Fibroblast of lung (primary cell): ENCODE measurements around the gene PDE3A. TPM values are rescaled to one million over a fixed set of nuclear protein-coding genes. Genes with fewer than 3 reads are reported as not detected.

Experiments used
- DNase-seq, 2 donors: peaks; one replicate each; pipeline versions ENCODE4 v3.0.0 to v3.0.0-alpha.2; 2010; ENCODE audit warnings: low read depth in 2 of 2
- H2AFZ ChIP-seq: 2 replicates; pipeline ENCODE4 v1.5.1; 2012; ENCODE audit warnings: low read length, control low read depth, inconsistent platforms
- H3K27ac ChIP-seq: 2 replicates; pipeline ENCODE4 v1.5.1; 2011; ENCODE audit warnings: low read length, control low read depth; ENCODE audit not compliant: insufficient read depth
- H3K27me3 ChIP-seq: 2 replicates; pipeline ENCODE4 v1.5.1; 2011; ENCODE audit warnings: mild to moderate bottlenecking, low read length; ENCODE audit not compliant: control insufficient read depth, insufficient read depth
- H3K36me3 ChIP-seq: 2 replicates; pipeline ENCODE4 v1.5.1; 2011; ENCODE audit warnings: low read length; ENCODE audit not compliant: control insufficient read depth, insufficient read depth
- H3K4me1 ChIP-seq: 2 replicates; pipeline ENCODE4 v1.5.1; 2011; ENCODE audit warnings: low read length; ENCODE audit not compliant: control insufficient read depth, insufficient read depth; ENCODE audit errors: extremely low read depth
- H3K4me2 ChIP-seq: 2 replicates; pipeline ENCODE4 v1.5.1; 2011; ENCODE audit warnings: low read length, control low read depth; ENCODE audit not compliant: insufficient read depth; ENCODE audit errors: extremely low read depth
- H3K4me3 ChIP-seq, 4 experiments: fragments of 200-600 bp in 1 of 4; sonication (generic) in 1 of 4; replicated peaks in 1 of 4; 2 replicates each; pipeline ENCODE4 v1.5.1; 2011 to 2016; ENCODE audit warnings: low read length in 4 of 4, low read depth in 3 of 4, mild to moderate bottlenecking in 3 of 4, control low read depth in 2 of 4, inconsistent platforms in 1 of 4, mixed read lengths in 1 of 4; ENCODE audit not compliant: insufficient read depth in 1 of 4; ENCODE audit errors: control extremely low read depth in 1 of 4
- H3K79me2 ChIP-seq: 2 replicates; pipeline ENCODE4 v1.5.1; 2012; ENCODE audit warnings: mild to moderate bottlenecking, low read length, inconsistent platforms; ENCODE audit not compliant: control insufficient read depth, insufficient read depth
- H3K9ac ChIP-seq: 2 replicates; pipeline ENCODE4 v1.5.1; 2011; ENCODE audit warnings: mild to moderate bottlenecking, low read length, control low read depth; ENCODE audit not compliant: insufficient read depth
- H3K9me3 ChIP-seq: 2 replicates; pipeline ENCODE4 v1.5.1; 2012; ENCODE audit warnings: low read depth, low read length; ENCODE audit not compliant: control insufficient read depth, insufficient read depth
- H4K20me1 ChIP-seq: 2 replicates; pipeline ENCODE4 v1.5.1; 2011; ENCODE audit warnings: low read length; ENCODE audit not compliant: control insufficient read depth, insufficient read depth; ENCODE audit errors: extremely low read depth
- CTCF ChIP-seq, 2 donors: IDR thresholded peaks in 1 of 2; conservative IDR thresholded peaks in 1 of 2; 1 replicate in 1 of 2; 2 replicates in 1 of 2; pipeline ENCODE4 v1.5.1; 2011 to 2012; ENCODE audit warnings: low read length in 2 of 2, control low read depth in 1 of 2, inconsistent platforms in 1 of 2, low read depth in 1 of 2, mild to moderate bottlenecking in 1 of 2
- EZH2 ChIP-seq: IDR thresholded peaks from 2 replicates; pipeline ENCODE4 v1.5.1; 2012; ENCODE audit warnings: low read length, control low read depth, mild to moderate bottlenecking; ENCODE audit errors: missing control alignments
- polyA plus RNA-seq, 2 donors: library from polyadenylated mRNA; depleted of rRNA in 1 of 2; stranded (reverse) in 1 of 2; unstranded in 1 of 2; fragments of >200 nt; gene quantifications; 2 replicates each; pipeline ENCODE4 v1.2.1, GENCODE V29; 2011 to 2012; ENCODE audit warnings: missing spikeins in 1 of 2
- total RNA-seq: library from RNA; depleted of rRNA; stranded (reverse); fragments of >200 nt; gene quantifications from 2 replicates; pipeline ENCODE4 v1.2.1, GENCODE V29; 2014

PDE3A gene
- total and polyA plus RNA-seq, 2 donors (not counting 1 experiment from before 2014, with no cell fraction given): 0.17 to 2.7 TPM

GRCh38 chr12:20577054-20577453 is 208.7 kb downstream of the PDE3A start:
- H3K27me3 ChIP-seq: no peaks in the 10 kb centered on the region
- H3K4me3 ChIP-seq: no peak overlapping the region
- H3K4me1 ChIP-seq: no peaks in the 10 kb centered on the region
- no peaks in the 10 kb centered on the region for H3K79me2 ChIP-seq
- no peak for DNase-seq
- no peak for TF ChIP-seq EZH2
- TF ChIP-seq CTCF (conservative IDR thresholded peaks at IDR 0.05 in 1 of 2, IDR thresholded peaks at IDR 0.05 in 1 of 2; ENCODE audit: low read depth in 1 of 2, low read length in 2 of 2): no peak
- no peak overlapping the region for H3K4me2 ChIP-seq
- no peaks in the 10 kb centered on the region for H3K36me3 ChIP-seq
- H2AFZ ChIP-seq: no peak overlapping the region
- no peaks in the 10 kb centered on the region for H4K20me1 ChIP-seq
- H3K27ac ChIP-seq: no peak overlapping the region
- H3K9me3 ChIP-seq: no peaks in the 10 kb centered on the region
- no peak overlapping the region for H3K9ac ChIP-seq

DNA sequence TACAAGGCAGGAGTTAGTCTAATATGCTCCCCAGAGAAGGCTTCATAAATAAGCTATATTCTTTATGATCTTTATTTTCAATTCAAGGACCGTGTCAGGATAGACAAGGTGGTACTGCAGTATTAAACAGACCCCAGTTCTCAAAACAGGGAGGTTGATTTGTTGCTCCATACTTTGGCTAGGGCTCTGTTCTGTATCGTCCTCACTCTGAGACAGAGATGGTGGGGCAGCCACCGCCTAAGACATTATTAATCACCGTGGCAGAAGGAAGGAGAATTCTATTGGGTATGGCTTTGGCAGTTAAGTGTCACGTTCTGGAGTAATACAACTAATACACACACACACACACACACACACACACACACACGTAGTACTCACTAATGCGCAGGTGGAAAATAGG is 209.8 kb downstream of the PDE3A start:
- Histone ChIP-seq H3K79me2 (no peaks in the 10 kb centered on the region), H3K4me3 (no peak overlapping the region), H3K9ac (no peak overlapping the region), H3K36me3 (no peaks in the 10 kb centered on the region), H3K27me3 (no peaks in the 10 kb centered on the region), H4K20me1 (no peaks in the 10 kb centered on the region), H3K4me1 (no peaks in the 10 kb centered on the region), H2AFZ (no peak overlapping the region), H3K9me3 (no peaks in the 10 kb centered on the region), H3K4me2 (no peak overlapping the region), H3K27ac (no peak overlapping the region)
- no peak for TF ChIP-seq EZH2
- no peak for TF ChIP-seq CTCF (conservative IDR thresholded peaks at IDR 0.05 in 1 of 2, IDR thresholded peaks at IDR 0.05 in 1 of 2; ENCODE audit: low read depth in 1 of 2, low read length in 2 of 2)
- DNase-seq: no peak

DNA sequence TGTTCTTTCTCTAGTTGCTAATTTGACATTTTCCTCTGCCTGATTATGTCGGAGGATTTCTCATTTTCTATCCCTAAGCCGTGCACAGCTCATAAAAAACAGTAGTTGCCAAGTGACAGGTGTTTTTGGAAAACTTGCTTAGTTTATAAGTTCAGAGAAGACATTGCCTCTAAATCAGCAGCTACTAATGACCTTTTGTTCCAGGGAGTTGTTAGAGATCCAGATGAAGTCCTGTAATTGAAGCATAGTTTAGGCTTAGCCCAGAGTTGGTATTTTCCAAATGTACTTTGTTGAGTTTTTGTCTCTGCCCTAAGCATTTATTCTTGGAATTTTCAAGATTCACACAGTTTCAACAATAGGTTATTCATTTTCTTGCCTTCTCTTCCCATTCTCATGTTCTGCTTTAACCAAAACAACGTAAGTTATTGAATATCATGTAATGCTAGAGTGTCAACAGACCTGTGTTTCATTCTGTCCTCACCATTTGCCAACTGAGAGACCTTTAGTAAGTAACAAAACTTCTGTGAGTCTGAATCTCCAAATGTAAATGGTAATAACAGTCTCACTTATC is 216.8 kb downstream of the PDE3A start:
- TF ChIP-seq EZH2 (no peak), CTCF (conservative IDR thresholded peaks at IDR 0.05 in 1 of 2, IDR thresholded peaks at IDR 0.05 in 1 of 2; ENCODE audit: low read depth in 1 of 2, low read length in 2 of 2) (no peak)
- DNase-seq: no peak

More for the DNA sequence above, 216.8 kb downstream of the PDE3A start:
- no peaks in the 10 kb centered on the region for H4K20me1 ChIP-seq
- H2AFZ ChIP-seq: no peak overlapping the region
- no peaks in the 10 kb centered on the region for H3K36me3 ChIP-seq
- H3K27ac ChIP-seq: no peak overlapping the region
- no peaks in the 10 kb centered on the region for H3K79me2 ChIP-seq
- no peak overlapping the region for H3K4me2 ChIP-seq
- no peak overlapping the region for H3K9ac ChIP-seq
- H3K9me3 ChIP-seq: no peaks in the 10 kb centered on the region
- no peak overlapping the region for H3K4me3 ChIP-seq
- no peaks in the 10 kb centered on the region for H3K4me1 ChIP-seq
- H3K27me3 ChIP-seq: no peaks in the 10 kb centered on the region
